ENCODE results near the gene KLHDC2. TPM values are rescaled to one million over a fixed set of nuclear protein-coding genes. Genes with fewer than 3 reads are reported as not detected.
"Not testable (repeated sequence)": the region's sequence is repeated elsewhere in the genome, so short reads cannot be mapped to it uniquely, and the experiment has no call there.

KLHDC2 gene
- total and polyA plus RNA-seq, 2 donors (not counting 1 experiment from before 2014, with no cell fraction given), result 59.1 to 135 TPM

DNA sequence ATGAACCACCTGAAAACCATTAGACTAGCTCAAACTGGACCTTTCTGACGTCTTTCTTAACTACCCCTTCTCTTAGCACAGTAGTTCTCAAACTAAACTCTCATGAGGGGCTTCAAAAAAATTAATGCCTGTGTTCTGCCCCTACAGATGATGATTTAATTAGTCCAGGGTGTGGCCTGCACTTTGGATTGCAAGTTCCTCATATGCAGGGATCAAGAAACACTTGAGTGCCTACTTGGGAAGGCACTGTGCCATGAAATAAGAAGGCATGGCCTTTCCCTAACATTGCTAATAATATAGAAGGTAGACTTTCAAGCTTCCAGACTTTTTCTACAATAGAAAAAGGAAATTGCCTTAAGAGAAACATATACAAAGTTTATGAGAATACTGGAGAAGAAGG, 22.8 kb upstream of the KLHDC2 start:
- Histone ChIP-seq H4K20me1 (ENCODE audit: control insufficient read depth, extremely low read depth, insufficient read depth, low read length) (no peaks in the 10 kb centered on the region), H3K4me3 (replicated peaks in 1 of 4; ENCODE audit: control extremely low read depth in 1 of 4, insufficient read depth in 1 of 4, low read depth in 3 of 4, low read length in 4 of 4) (no peak overlapping the region), H3K27me3 (ENCODE audit: control insufficient read depth, insufficient read depth, low read length) (no peaks in the 10 kb centered on the region), H3K9ac (ENCODE audit: insufficient read depth, low read length) (no peak overlapping the region), H3K27ac (ENCODE audit: insufficient read depth, low read length) (no peak overlapping the region), H3K9me3 (ENCODE audit: control insufficient read depth, insufficient read depth, low read depth, low read length) (no peaks in the 10 kb centered on the region), H3K79me2 (ENCODE audit: control insufficient read depth, insufficient read depth, low read length) (no peaks in the 10 kb centered on the region), H3K4me2 (ENCODE audit: extremely low read depth, insufficient read depth, low read length) (no peak overlapping the region), H3K36me3 (ENCODE audit: control insufficient read depth, insufficient read depth, low read length) (no peaks in the 10 kb centered on the region), H2AFZ (ENCODE audit: low read length) (no peak overlapping the region), H3K4me1 (ENCODE audit: control insufficient read depth, extremely low read depth, insufficient read depth, low read length) (no peaks in the 10 kb centered on the region)
- DNase-seq (ENCODE audit: low read depth in 2 of 2), result no peak
- TF ChIP-seq CTCF (conservative IDR thresholded peaks at IDR 0.05 in 1 of 2, IDR thresholded peaks at IDR 0.05 in 1 of 2; ENCODE audit: low read depth in 1 of 2, low read length in 2 of 2) (no peak), EZH2 (IDR thresholded peaks at IDR 0.05; ENCODE audit: low read length, missing control alignments) (no peak)

DNA sequence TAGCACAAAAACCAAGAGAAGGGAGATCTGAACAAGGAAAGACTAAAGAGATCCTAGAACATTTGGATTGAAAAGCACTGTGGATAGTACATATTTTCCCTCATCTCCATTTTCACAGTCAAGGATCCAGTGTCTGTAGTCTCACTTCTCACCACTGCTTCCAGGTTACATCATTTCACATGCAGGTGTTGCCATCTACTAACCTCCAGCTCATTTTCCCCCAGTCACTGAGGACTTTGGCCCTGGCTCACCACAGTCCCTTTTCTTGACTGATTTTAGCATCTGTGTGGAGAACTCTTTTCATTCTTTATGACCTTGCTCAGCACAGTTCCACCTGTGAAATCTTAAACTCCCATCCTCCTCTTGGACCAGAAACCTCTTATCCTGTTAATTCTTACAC, 21.5 kb upstream of the KLHDC2 start:
- DNase-seq (ENCODE audit: low read depth in 2 of 2); H2AFZ ChIP-seq (ENCODE audit: low read length): not testable (repeated sequence)

GRCh38 chr14:49754570-49755097, 13.3 kb upstream of the KLHDC2 start:
- Histone ChIP-seq H3K79me2 (ENCODE audit: control insufficient read depth, insufficient read depth, low read length) (no peaks in the 10 kb centered on the region), H3K36me3 (ENCODE audit: control insufficient read depth, insufficient read depth, low read length) (no peaks in the 10 kb centered on the region), H4K20me1 (ENCODE audit: control insufficient read depth, extremely low read depth, insufficient read depth, low read length) (no peaks in the 10 kb centered on the region), H3K4me1 (ENCODE audit: control insufficient read depth, extremely low read depth, insufficient read depth, low read length) (no peaks in the 10 kb centered on the region), H3K9me3 (ENCODE audit: control insufficient read depth, insufficient read depth, low read depth, low read length) (no peaks in the 10 kb centered on the region), H3K27ac (ENCODE audit: insufficient read depth, low read length) (no peak overlapping the region), H2AFZ (ENCODE audit: low read length) (no peak overlapping the region), H3K4me2 (ENCODE audit: extremely low read depth, insufficient read depth, low read length) (no peak overlapping the region), H3K27me3 (ENCODE audit: control insufficient read depth, insufficient read depth, low read length) (no peaks in the 10 kb centered on the region), H3K9ac (ENCODE audit: insufficient read depth, low read length) (no peak overlapping the region), H3K4me3 (replicated peaks in 1 of 4; ENCODE audit: control extremely low read depth in 1 of 4, insufficient read depth in 1 of 4, low read depth in 3 of 4, low read length in 4 of 4) (no peak overlapping the region)
- TF ChIP-seq EZH2 (IDR thresholded peaks at IDR 0.05; ENCODE audit: low read length, missing control alignments) (no peak), CTCF (conservative IDR thresholded peaks at IDR 0.05 in 1 of 2, IDR thresholded peaks at IDR 0.05 in 1 of 2; ENCODE audit: low read depth in 1 of 2, low read length in 2 of 2) (no peak)
- DNase-seq (ENCODE audit: low read depth in 2 of 2), result peak in 1 of 2 donors; percentile 12

More for the DNA sequence above, 21.5 kb upstream of the KLHDC2 start:
- not testable (repeated sequence) for H3K79me2 ChIP-seq (ENCODE audit: control insufficient read depth, insufficient read depth, low read length); H3K4me3 ChIP-seq (replicated peaks in 1 of 4; ENCODE audit: control extremely low read depth in 1 of 4, insufficient read depth in 1 of 4, low read depth in 3 of 4, low read length in 4 of 4); H4K20me1 ChIP-seq (ENCODE audit: control insufficient read depth, extremely low read depth, insufficient read depth, low read length); H3K9ac ChIP-seq (ENCODE audit: insufficient read depth, low read length); H3K27ac ChIP-seq (ENCODE audit: insufficient read depth, low read length); H3K4me1 ChIP-seq (ENCODE audit: control insufficient read depth, extremely low read depth, insufficient read depth, low read length); H3K4me2 ChIP-seq (ENCODE audit: extremely low read depth, insufficient read depth, low read length); H3K36me3 ChIP-seq (ENCODE audit: control insufficient read depth, insufficient read depth, low read length); H3K27me3 ChIP-seq (ENCODE audit: control insufficient read depth, insufficient read depth, low read length); H3K9me3 ChIP-seq (ENCODE audit: control insufficient read depth, insufficient read depth, low read depth, low read length)

Measured in fibroblast of lung (primary cell).